Astrocyte (in vitro differentiated cells and primary cell): ENCODE results near the gene SLC25A29. TPM values are rescaled to one million over a fixed set of nuclear protein-coding genes. Genes with fewer than 3 reads are reported as not detected.

Source experiments
- DNase-seq: peaks from one replicate; pipeline ENCODE4 v3.0.0-alpha.2; 2010; ENCODE audit warnings: low read depth
- FAIRE-seq: peaks from 2 replicates; lab custom pipeline; 2011; peaks lifted over from hg19 to GRCh38; lab: Jason Lieb, UNC
- H2AFZ ChIP-seq: 2 replicates; pipeline ENCODE4 v1.6.0; 2012; ENCODE audit warnings: low read depth, low read length, inconsistent platforms
- H3K27ac ChIP-seq: 2 replicates; pipeline ENCODE4 v1.5.1; 2011; ENCODE audit warnings: low read depth, low read length, inconsistent platforms
- H3K27me3 ChIP-seq: 2 replicates; pipeline ENCODE4 v1.6.0; 2011; ENCODE audit warnings: low read length, inconsistent platforms; ENCODE audit not compliant: insufficient read depth
- H3K36me3 ChIP-seq: 2 replicates; pipeline ENCODE4 v1.5.1; 2011; ENCODE audit warnings: low read length, inconsistent platforms; ENCODE audit not compliant: insufficient read depth
- H3K4me1 ChIP-seq: 2 replicates; pipeline ENCODE4 v1.5.1; 2011; ENCODE audit warnings: low read length, inconsistent platforms; ENCODE audit not compliant: insufficient read depth
- H3K4me2 ChIP-seq: 2 replicates; pipeline ENCODE4 v1.6.0; 2012; ENCODE audit warnings: low read length, inconsistent platforms
- H3K4me3 ChIP-seq: 2 replicates; pipeline ENCODE4 v1.5.1; 2011; ENCODE audit warnings: low read depth, mild to moderate bottlenecking, low read length, inconsistent platforms; ENCODE audit not compliant: insufficient read depth
- H3K79me2 ChIP-seq: 2 replicates; pipeline ENCODE4 v1.6.0; 2012; ENCODE audit warnings: mild to moderate bottlenecking, low read length, inconsistent platforms; ENCODE audit not compliant: insufficient read depth
- H3K9ac ChIP-seq: 2 replicates; pipeline ENCODE4 v1.6.0; 2012; ENCODE audit warnings: mild to moderate bottlenecking, low read length, inconsistent platforms
- H3K9me3 ChIP-seq: 2 replicates; pipeline ENCODE4 v1.5.1; 2012; ENCODE audit warnings: low read depth, mild to moderate bottlenecking, low read length, inconsistent platforms; ENCODE audit not compliant: insufficient read depth
- H4K20me1 ChIP-seq: 2 replicates; pipeline ENCODE4 v1.6.0; 2012; ENCODE audit warnings: low read length, inconsistent platforms; ENCODE audit not compliant: insufficient read depth
- H3K27ac Mint-ChIP-seq: one replicate; pipeline ENCODE4 v1.8.0; 2021; ENCODE audit warnings: mild to moderate bottlenecking, mixed read lengths; ENCODE audit not compliant: unreplicated experiment
- H3K27me3 Mint-ChIP-seq: one replicate; pipeline ENCODE4 v1.8.0; 2021; ENCODE audit warnings: low read depth, mixed read lengths; ENCODE audit not compliant: unreplicated experiment
- H3K36me3 Mint-ChIP-seq: one replicate; pipeline ENCODE4 v1.8.0; 2021; ENCODE audit warnings: low read depth, mixed read lengths; ENCODE audit not compliant: unreplicated experiment
- H3K4me1 Mint-ChIP-seq: one replicate; pipeline ENCODE4 v1.8.0; 2021; ENCODE audit warnings: low read depth, mixed read lengths; ENCODE audit not compliant: unreplicated experiment
- H3K4me3 Mint-ChIP-seq: one replicate; pipeline ENCODE4 v1.8.0; 2021; ENCODE audit warnings: mild to moderate bottlenecking, moderate library complexity, mixed read lengths; ENCODE audit not compliant: unreplicated experiment
- H3K9me3 Mint-ChIP-seq: one replicate; pipeline ENCODE4 v1.8.0; 2021; ENCODE audit warnings: mild to moderate bottlenecking, mixed read lengths; ENCODE audit not compliant: unreplicated experiment
- EZH2 ChIP-seq: IDR thresholded peaks from 2 replicates; pipeline ENCODE4 v1.6.1; 2012; ENCODE audit warnings: mild to moderate bottlenecking, low read length, inconsistent platforms; ENCODE audit not compliant: insufficient read depth
- total RNA-seq: library from RNA; stranded (reverse); gene quantifications from 2 replicates; pipeline ENCODE4 v1.2.1, GENCODE V29; 2021
- TF ChIP-seq, protein P1 (sequence below): IDR thresholded peaks from 2 replicates; pipeline ENCODE4 v1.5.1; 2011; ENCODE audit warnings: low read depth, mild to moderate bottlenecking, inconsistent platforms, low read length, moderate library complexity; ENCODE audit not compliant: insufficient read depth

Gene SLC25A29
- total RNA-seq, 1 donor from 2014 or later, result 30.2 TPM

- FAIRE-seq (no peak), DNase-seq (no peak)
- H3K4me2 ChIP-seq, result no peak overlapping the region
- no peaks in the 10 kb centered on the region for H3K4me1 ChIP-seq
- H3K27me3 ChIP-seq, result no peaks in the 10 kb centered on the region
- no peaks in the 10 kb centered on the region for H3K9me3 ChIP-seq
- no peak overlapping the region for H3K27ac Mint-ChIP-seq
- no peak overlapping the region for H3K4me3 Mint-ChIP-seq
- peaks cover 22% of the 10 kb centered on the region for H3K36me3 Mint-ChIP-seq
- no peak overlapping the region for H3K27ac ChIP-seq
- no peaks in the 10 kb centered on the region for H3K79me2 ChIP-seq
- H2AFZ ChIP-seq, result no peak overlapping the region
- H3K4me1 Mint-ChIP-seq, result no peaks in the 10 kb centered on the region
- no peak overlapping the region for H3K4me3 ChIP-seq
- H4K20me1 ChIP-seq, result no peaks in the 10 kb centered on the region
- H3K9ac ChIP-seq, result no peak overlapping the region
- no peaks in the 10 kb centered on the region for H3K9me3 Mint-ChIP-seq
- peaks cover 9% of the 10 kb centered on the region for H3K27me3 Mint-ChIP-seq
- no peak for TF ChIP-seq EZH2
- TF ChIP-seq, protein P1, sequence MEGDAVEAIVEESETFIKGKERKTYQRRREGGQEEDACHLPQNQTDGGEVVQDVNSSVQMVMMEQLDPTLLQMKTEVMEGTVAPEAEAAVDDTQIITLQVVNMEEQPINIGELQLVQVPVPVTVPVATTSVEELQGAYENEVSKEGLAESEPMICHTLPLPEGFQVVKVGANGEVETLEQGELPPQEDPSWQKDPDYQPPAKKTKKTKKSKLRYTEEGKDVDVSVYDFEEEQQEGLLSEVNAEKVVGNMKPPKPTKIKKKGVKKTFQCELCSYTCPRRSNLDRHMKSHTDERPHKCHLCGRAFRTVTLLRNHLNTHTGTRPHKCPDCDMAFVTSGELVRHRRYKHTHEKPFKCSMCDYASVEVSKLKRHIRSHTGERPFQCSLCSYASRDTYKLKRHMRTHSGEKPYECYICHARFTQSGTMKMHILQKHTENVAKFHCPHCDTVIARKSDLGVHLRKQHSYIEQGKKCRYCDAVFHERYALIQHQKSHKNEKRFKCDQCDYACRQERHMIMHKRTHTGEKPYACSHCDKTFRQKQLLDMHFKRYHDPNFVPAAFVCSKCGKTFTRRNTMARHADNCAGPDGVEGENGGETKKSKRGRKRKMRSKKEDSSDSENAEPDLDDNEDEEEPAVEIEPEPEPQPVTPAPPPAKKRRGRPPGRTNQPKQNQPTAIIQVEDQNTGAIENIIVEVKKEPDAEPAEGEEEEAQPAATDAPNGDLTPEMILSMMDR, result no peak
- H3K36me3 ChIP-seq, result no peaks in the 10 kb centered on the region
These were observed 24.2 kb upstream of the SLC25A29 start for GRCh38 chr14:100330388-100330931.

DNA sequence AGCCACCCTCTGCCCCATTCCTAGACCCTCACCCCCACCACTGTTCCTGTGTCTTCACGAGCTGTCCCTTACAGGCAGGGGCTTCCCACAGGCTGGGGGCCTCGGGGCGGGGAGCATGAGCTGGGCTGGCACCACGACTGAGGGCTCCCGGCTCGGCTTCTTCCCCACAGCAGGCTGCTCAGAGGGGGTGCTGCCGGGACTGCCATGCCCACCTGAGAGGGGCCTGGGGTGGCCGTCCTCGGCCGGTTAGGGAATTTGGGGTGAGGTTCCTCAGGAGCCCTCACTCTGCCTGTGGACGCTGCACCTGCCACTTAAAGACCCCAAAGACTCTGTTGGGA is 23.7 kb upstream of the SLC25A29 start:
- H3K4me1 ChIP-seq, result no peaks in the 10 kb centered on the region
- H3K4me3 ChIP-seq, result no peak overlapping the region
- Mint-ChIP-seq H3K27ac (no peak overlapping the region), H3K36me3 (peaks cover 21% of the 10 kb centered on the region), H3K4me3 (no peak overlapping the region), H3K9me3 (no peaks in the 10 kb centered on the region), H3K4me1 (no peaks in the 10 kb centered on the region), H3K27me3 (peaks cover 13% of the 10 kb centered on the region)
- no peaks in the 10 kb centered on the region for H3K9me3 ChIP-seq
- DNase-seq (no peak), FAIRE-seq (no peak)
- H3K36me3 ChIP-seq, result no peaks in the 10 kb centered on the region
- H3K27me3 ChIP-seq, result no peaks in the 10 kb centered on the region
- H3K27ac ChIP-seq, result no peak overlapping the region
- no peaks in the 10 kb centered on the region for H3K79me2 ChIP-seq
- H3K9ac ChIP-seq, result no peak overlapping the region
- H4K20me1 ChIP-seq, result no peaks in the 10 kb centered on the region
- no peak overlapping the region for H3K4me2 ChIP-seq
- H2AFZ ChIP-seq, result no peak overlapping the region
- no peak for TF ChIP-seq EZH2
- TF ChIP-seq, protein P1, result no peak

GRCh38 chr14:100329233-100330006 is 23.2 kb upstream of the SLC25A29 start:
- H3K36me3 Mint-ChIP-seq, result peaks cover 16% of the 10 kb centered on the region
- no peaks in the 10 kb centered on the region for H3K4me1 Mint-ChIP-seq
- H3K27ac ChIP-seq, result no peak overlapping the region
- no peak for DNase-seq
- H3K4me1 ChIP-seq, result no peaks in the 10 kb centered on the region
- no peak overlapping the region for H3K9ac ChIP-seq
- H3K4me2 ChIP-seq, result no peak overlapping the region
- H3K27me3 Mint-ChIP-seq, result peaks cover 18% of the 10 kb centered on the region
- H3K27ac Mint-ChIP-seq, result no peak overlapping the region
- no peaks in the 10 kb centered on the region for H4K20me1 ChIP-seq
- no peaks in the 10 kb centered on the region for H3K79me2 ChIP-seq
- H3K9me3 ChIP-seq, result no peaks in the 10 kb centered on the region
- no peak overlapping the region for H3K4me3 ChIP-seq
- no peak for TF ChIP-seq EZH2
- TF ChIP-seq, protein P1, result no peak
- H3K4me3 Mint-ChIP-seq, result no peak overlapping the region
- no peaks in the 10 kb centered on the region for H3K27me3 ChIP-seq
- H3K9me3 Mint-ChIP-seq, result no peaks in the 10 kb centered on the region
- H3K36me3 ChIP-seq, result no peaks in the 10 kb centered on the region
- FAIRE-seq, result no peak
- no peak overlapping the region for H2AFZ ChIP-seq
